Measurements from ENCODE around the gene ACER3.
"Not testable (repeated sequence)": the region's sequence is repeated elsewhere in the genome, so short reads cannot be mapped to it uniquely, and the experiment has no call there.

ACER3 gene

DNA sequence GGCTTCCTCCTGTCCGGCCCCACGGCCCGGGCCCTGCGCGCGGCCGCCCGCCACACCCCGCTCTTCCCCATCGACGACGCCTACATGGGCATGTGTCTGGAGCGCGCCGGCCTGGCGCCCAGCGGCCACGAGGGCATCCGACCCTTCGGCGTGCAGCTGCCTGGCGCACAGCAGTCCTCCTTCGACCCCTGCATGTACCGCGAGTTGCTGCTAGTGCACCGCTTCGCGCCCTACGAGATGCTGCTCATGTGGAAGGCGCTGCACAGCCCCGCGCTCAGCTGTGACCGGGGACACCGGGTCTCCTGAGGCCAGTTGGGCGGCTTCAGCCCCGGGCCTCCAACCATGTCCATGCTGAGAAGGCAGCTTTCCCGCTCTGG, 179.7 kb downstream of the ACER3 start:
- Mint-ChIP-seq H3K4me3 (peak overlapping the region; percentile 55), H3K27me3 (peaks cover 76% of the 10 kb centered on the region)

DNA sequence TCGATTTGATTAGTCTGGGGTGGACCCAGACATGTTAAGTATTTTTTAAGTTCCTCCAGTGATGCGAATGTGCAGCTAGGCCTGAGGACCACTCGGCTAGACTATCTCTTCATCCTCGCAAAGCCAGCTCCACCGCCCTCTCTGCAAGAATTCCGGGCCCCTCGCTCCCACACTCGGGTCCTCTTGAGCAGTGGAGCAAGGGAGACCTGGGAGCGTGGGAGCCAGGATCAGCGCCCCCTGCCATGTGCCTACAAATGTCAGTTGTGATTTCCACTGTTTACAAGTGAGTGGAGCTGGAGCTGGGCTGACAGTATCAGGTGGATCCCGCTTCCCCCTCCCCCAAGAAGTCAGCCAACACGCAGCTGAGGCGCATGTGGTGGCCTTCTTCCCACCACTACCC, 180.2 kb downstream of the ACER3 start:
- H3K4me1 Mint-ChIP-seq (ENCODE audit: low read depth), result peaks cover 48% of the 10 kb centered on the region
- intact Hi-C loops (cut with micrococcal nuclease), result no loop called here
- no peak overlapping the region for H3K27ac Mint-ChIP-seq
- H3K9me3 Mint-ChIP-seq, result no peaks in the 10 kb centered on the region
- peaks cover 79% of the 10 kb centered on the region for H3K27me3 Mint-ChIP-seq
- H3K4me3 Mint-ChIP-seq, result peak overlapping the region; percentile 55
- H3K36me3 Mint-ChIP-seq (ENCODE audit: low read depth), result no peaks in the 10 kb centered on the region

More for the DNA sequence above, 179.7 kb downstream of the ACER3 start:
- intact Hi-C loops (cut with micrococcal nuclease), result no loop called here
- Mint-ChIP-seq H3K27ac (no peak overlapping the region), H3K36me3 (ENCODE audit: low read depth) (no peaks in the 10 kb centered on the region), H3K4me1 (ENCODE audit: low read depth) (peaks cover 52% of the 10 kb centered on the region), H3K9me3 (no peaks in the 10 kb centered on the region)

GRCh38 chr11:77042111-77042726, 181.5 kb downstream of the ACER3 start:
- H3K9me3 Mint-ChIP-seq, result no peaks in the 10 kb centered on the region
- no peaks in the 10 kb centered on the region for H3K36me3 Mint-ChIP-seq (ENCODE audit: low read depth)
- peaks cover 51% of the 10 kb centered on the region for H3K4me1 Mint-ChIP-seq (ENCODE audit: low read depth)
- intact Hi-C loops (cut with micrococcal nuclease), result no loop called here
- peaks cover 75% of the 10 kb centered on the region for H3K27me3 Mint-ChIP-seq
- H3K4me3 Mint-ChIP-seq, result no peak overlapping the region
- H3K27ac Mint-ChIP-seq, result no peak overlapping the region

DNA sequence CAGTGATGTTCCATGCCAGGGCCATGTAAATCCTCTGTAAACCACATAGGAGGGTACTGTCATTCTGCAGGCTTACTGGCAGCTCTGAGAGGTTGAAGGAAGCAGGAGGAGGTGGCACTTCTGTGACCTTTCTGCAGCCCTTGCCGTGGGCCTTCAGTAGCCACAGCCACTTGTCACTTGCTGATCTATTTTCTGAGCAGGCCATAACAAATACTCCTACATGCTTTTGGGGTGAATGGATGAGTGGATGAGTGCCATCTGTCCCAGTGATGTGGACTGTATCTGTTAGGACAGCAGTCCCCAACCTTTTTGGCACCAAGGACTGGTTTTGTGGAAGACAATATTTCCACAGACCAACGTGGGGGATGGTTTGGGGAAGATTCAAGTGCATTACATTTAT, 183.6 kb downstream of the ACER3 start:
- peaks cover 30% of the 10 kb centered on the region for H3K4me1 Mint-ChIP-seq (ENCODE audit: low read depth)
- H3K27ac Mint-ChIP-seq, result no peak overlapping the region
- peaks cover 59% of the 10 kb centered on the region for H3K27me3 Mint-ChIP-seq
- no peaks in the 10 kb centered on the region for H3K9me3 Mint-ChIP-seq
- intact Hi-C loops (cut with micrococcal nuclease), result no loop called here
- no peak overlapping the region for H3K4me3 Mint-ChIP-seq
- no peaks in the 10 kb centered on the region for H3K36me3 Mint-ChIP-seq (ENCODE audit: low read depth)

DNA sequence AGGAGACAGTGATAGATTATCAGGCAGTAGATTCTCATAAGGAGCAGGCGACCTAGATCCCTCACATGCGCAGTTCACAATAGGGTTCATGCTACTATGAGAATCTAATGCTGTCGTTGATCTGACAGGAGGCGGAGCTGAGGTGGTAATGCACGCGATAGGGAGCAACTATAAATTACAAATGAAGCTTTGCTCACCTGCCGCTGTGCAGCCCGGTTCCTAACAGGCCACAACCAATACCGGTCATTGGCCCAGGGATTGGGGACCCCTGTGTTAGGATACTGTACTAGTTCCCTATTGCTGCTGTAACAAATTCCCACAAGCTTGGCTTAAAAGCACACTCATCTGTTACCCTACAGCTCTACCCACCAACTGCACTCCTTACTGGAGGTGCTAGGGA, 184.2 kb downstream of the ACER3 start:
- Mint-ChIP-seq H3K36me3 (ENCODE audit: low read depth) (no peaks in the 10 kb centered on the region), H3K27me3 (peaks cover 55% of the 10 kb centered on the region), H3K9me3 (no peaks in the 10 kb centered on the region), H3K4me1 (ENCODE audit: low read depth) (peaks cover 25% of the 10 kb centered on the region), H3K4me3 (no peak overlapping the region), H3K27ac (no peak overlapping the region)
- intact Hi-C loops (cut with micrococcal nuclease), result loop anchor here (5.0 kb wide), 1 partner anchor 142 kb away; no protein-coding TSS in a partner anchor

- Mint-ChIP-seq H3K36me3 (ENCODE audit: low read depth) (no peaks in the 10 kb centered on the region), H3K27me3 (peaks cover 43% of the 10 kb centered on the region), H3K9me3 (no peaks in the 10 kb centered on the region), H3K4me1 (ENCODE audit: low read depth) (peaks cover 16% of the 10 kb centered on the region), H3K27ac (no peak overlapping the region), H3K4me3 (peak overlapping the region; percentile 4)
- intact Hi-C loops (cut with micrococcal nuclease), result loop anchor here (2.0 to 5.0 kb wide), 2 partner anchors 21 to 141 kb away; partner anchors contain the start of gene CAPN5
These were observed 185.4 kb downstream of the ACER3 start for GRCh38 chr11:77046060-77046501.

DNA sequence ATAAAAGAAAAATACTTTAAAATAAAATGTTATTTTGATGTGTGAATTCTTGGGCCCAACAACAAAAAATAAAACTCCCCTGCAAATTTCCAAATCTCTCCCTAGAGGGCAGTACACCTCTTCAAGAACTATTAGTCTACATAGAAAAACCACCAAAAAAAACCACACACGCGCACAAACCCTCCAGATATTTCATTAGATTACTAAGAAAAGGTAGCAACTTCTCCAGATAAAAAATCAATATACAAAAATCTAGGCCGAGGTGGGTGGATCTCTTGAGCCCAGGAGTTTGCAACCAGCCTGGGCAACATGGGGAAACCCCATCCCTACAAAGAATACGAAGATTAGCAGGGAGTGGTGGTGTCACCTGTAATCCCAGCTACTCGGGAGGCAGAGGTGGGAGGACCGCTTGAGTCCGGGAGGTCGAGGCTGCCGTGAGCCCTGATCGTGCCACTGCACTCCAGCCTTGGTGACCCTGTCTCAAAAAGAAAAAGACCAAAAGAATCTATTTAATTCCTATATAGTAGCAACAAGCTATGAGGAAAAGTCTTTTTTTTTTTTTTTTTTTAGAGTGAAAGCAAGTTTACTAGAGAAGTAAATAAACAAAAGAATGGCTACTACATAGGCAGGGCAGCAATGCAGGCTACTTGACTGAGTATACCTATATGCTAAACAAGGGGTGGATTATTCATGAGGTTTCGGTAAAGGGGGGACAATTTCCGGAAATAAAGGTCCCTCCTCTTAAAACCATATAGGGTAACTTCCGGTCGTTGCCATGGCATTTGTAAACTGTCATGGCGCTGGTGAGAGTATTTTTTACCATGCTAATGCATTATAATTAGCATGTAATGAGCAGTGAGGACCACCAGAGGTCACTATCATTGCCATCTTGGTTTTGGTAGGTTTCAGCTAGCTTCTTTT, 186.5 kb downstream of the ACER3 start:
- H3K4me3 Mint-ChIP-seq, result peak overlapping the region; percentile 61
- H3K4me1 Mint-ChIP-seq (ENCODE audit: low read depth), result peaks cover 16% of the 10 kb centered on the region
- H3K36me3 Mint-ChIP-seq (ENCODE audit: low read depth), result no peaks in the 10 kb centered on the region
- intact Hi-C loops (cut with micrococcal nuclease), result loop anchor here (1.0 to 5.0 kb wide), 3 partner anchors 20 to 140 kb away; partner anchors contain the start of gene CAPN5
- H3K9me3 Mint-ChIP-seq, result no peaks in the 10 kb centered on the region
- H3K27ac Mint-ChIP-seq, result peak overlapping the region; percentile 53
- H3K27me3 Mint-ChIP-seq, result peaks cover 33% of the 10 kb centered on the region

DNA sequence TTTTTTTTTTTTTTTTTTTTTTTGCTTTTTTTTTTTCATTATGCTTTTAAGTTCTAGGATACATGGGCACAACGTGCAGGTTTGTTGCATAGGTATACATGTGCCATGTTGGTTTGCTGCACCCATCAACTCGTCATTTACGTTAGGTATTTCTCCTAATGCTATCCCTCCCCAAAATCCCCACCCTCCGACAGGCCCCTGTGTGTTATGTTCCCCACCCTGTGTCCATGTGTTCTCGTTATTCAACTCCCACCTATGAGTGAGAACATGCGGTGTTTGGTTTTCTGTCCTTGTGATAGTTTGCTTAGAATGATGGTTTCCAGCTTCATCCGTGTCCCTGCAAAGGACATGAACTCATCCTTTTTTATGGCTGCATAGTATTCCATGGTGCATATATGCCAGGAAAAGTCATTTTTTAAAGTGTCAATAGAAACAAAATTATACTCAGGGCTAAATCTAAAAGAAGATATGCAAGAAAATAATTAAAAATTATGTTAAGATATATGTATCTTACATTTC, 187.3 kb downstream of the ACER3 start:
- not testable (repeated sequence) for H3K9me3 Mint-ChIP-seq; H3K36me3 Mint-ChIP-seq (ENCODE audit: low read depth); H3K4me3 Mint-ChIP-seq; H3K27ac Mint-ChIP-seq
- peaks cover 16% of the 10 kb centered on the region for H3K4me1 Mint-ChIP-seq (ENCODE audit: low read depth)
- peaks cover 30% of the 10 kb centered on the region for H3K27me3 Mint-ChIP-seq
- intact Hi-C loops (cut with micrococcal nuclease), result loop anchor here (1.0 to 5.0 kb wide), 3 partner anchors 19 to 139 kb away; partner anchors contain the start of gene CAPN5

DNA sequence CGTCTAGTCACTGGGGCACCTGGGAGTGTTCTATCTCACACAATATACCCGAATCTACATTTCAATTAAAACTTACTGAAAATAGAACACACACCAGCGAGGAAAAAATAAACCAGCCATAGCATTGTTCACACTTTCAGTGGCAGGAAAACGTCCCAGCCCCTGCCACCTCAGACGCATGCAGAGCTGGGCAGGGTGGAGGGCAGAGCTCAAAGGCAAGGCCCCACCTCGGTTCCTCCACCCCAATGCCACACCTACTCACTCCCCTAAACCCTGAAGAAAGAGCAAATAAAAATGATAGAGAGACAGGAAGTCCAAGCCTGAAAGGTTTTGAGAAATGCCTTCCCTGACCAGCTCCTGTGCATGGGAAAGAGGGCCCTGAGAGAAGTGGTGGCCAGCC, 188.3 kb downstream of the ACER3 start:
- H3K4me3 Mint-ChIP-seq, result no peak overlapping the region
- no peak overlapping the region for H3K27ac Mint-ChIP-seq
- no peaks in the 10 kb centered on the region for H3K36me3 Mint-ChIP-seq (ENCODE audit: low read depth)
- no peaks in the 10 kb centered on the region for H3K9me3 Mint-ChIP-seq
- H3K4me1 Mint-ChIP-seq (ENCODE audit: low read depth), result peaks cover 14% of the 10 kb centered on the region
- H3K27me3 Mint-ChIP-seq, result peaks cover 28% of the 10 kb centered on the region
- intact Hi-C loops (cut with micrococcal nuclease), result loop anchor here (5.0 kb wide), 1 partner anchor 138 kb away; no protein-coding TSS in a partner anchor

- peaks cover 5% of the 10 kb centered on the region for H3K4me1 Mint-ChIP-seq (ENCODE audit: low read depth)
- intact Hi-C loops (cut with micrococcal nuclease), result no loop called here
- peaks cover 9% of the 10 kb centered on the region for H3K27me3 Mint-ChIP-seq
- H3K27ac Mint-ChIP-seq, result no peak overlapping the region
- no peaks in the 10 kb centered on the region for H3K36me3 Mint-ChIP-seq (ENCODE audit: low read depth)
- no peak overlapping the region for H3K4me3 Mint-ChIP-seq
- H3K9me3 Mint-ChIP-seq, result peaks cover 11% of the 10 kb centered on the region
These were observed 190.8 kb downstream of the ACER3 start for GRCh38 chr11:77051511-77051910.

- Mint-ChIP-seq H3K4me3 (no peak overlapping the region), H3K4me1 (ENCODE audit: low read depth) (no peaks in the 10 kb centered on the region), H3K27ac (no peak overlapping the region), H3K9me3 (peaks cover 19% of the 10 kb centered on the region), H3K27me3 (peaks cover 9% of the 10 kb centered on the region), H3K36me3 (ENCODE audit: low read depth) (no peaks in the 10 kb centered on the region)
- intact Hi-C loops (cut with micrococcal nuclease), result no loop called here
These were observed 191.8 kb downstream of the ACER3 start for GRCh38 chr11:77052518-77052917.

- Mint-ChIP-seq H3K27me3 (peaks cover 9% of the 10 kb centered on the region), H3K4me1 (ENCODE audit: low read depth) (no peaks in the 10 kb centered on the region), H3K27ac (no peak overlapping the region), H3K4me3 (no peak overlapping the region), H3K9me3 (peaks cover 19% of the 10 kb centered on the region), H3K36me3 (ENCODE audit: low read depth) (no peaks in the 10 kb centered on the region)
- intact Hi-C loops (cut with micrococcal nuclease), result no loop called here
These were observed 192.7 kb downstream of the ACER3 start for GRCh38 chr11:77053217-77054015.

GRCh38 chr11:77054084-77054483, 193.4 kb downstream of the ACER3 start:
- no peak overlapping the region for H3K27ac Mint-ChIP-seq
- H3K4me1 Mint-ChIP-seq (ENCODE audit: low read depth), result no peaks in the 10 kb centered on the region
- no peak overlapping the region for H3K4me3 Mint-ChIP-seq
- H3K9me3 Mint-ChIP-seq, result peaks cover 19% of the 10 kb centered on the region
- intact Hi-C loops (cut with micrococcal nuclease), result no loop called here
- H3K27me3 Mint-ChIP-seq, result peaks cover 12% of the 10 kb centered on the region
- H3K36me3 Mint-ChIP-seq (ENCODE audit: low read depth), result no peaks in the 10 kb centered on the region

Data from dendritic cell treated with granulocyte-macrophage colony-stimulating factor and Interleukin-4, amounts not matched to agents 40 ng/mL and 50 ng/mL, for 4 days (primary cell).